GM19239 (cell line): Measurements from ENCODE around the gene PPP2R5C.

ENCODE experiments used
- DNase-seq: peaks from one replicate; pipeline ENCODE4 v3.0.0; 2011; ENCODE audit warnings: low spot score; ENCODE audit not compliant: insufficient read length
- FAIRE-seq: peaks from 2 replicates; lab custom pipeline; 2011; peaks lifted over from hg19 to GRCh38; lab: Jason Lieb, UNC

The PPP2R5C gene

DNA sequence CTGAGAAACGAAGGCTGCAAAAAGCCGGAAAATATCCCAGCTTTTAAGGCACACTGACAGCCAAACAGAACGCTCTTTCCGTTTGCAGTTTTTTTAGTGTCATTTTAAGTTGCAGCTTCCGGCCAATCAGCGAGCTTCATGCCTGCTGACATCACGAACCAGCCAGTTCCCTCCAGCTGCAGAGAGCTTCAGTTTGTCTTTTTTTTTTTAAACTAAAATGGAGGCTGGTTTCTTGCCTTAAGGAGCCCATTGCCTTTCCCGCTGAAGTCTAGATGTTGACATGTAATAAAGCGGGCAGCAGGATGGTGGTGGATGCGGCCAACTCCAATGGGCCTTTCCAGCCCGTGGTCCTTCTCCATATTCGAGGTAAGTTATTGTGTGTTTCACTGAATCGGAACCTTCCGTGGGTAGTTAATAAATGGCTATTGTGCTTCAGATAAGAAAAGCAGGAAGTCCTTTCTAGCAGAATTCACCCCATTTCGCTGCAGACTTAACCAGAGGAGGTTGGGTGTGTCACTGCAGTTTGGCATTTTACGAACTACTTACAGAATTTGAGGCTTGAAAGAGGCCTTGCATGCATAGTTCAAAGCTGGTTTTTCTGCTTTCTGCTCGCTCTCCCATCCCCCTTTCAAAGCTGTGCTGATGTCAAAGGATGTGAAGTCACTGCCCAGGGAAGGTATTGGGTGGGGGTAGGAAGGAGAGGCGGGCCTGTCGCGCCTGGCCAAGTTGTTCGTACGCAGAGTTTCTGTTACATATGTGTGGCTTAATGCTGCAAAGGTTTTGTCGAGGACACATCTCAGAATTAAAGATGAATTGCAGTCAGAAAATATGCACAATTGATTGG, 48.4 kb downstream of the PPP2R5C start:
- DNase-seq, result peak; percentile 65
- FAIRE-seq, result peak; percentile 99

DNA sequence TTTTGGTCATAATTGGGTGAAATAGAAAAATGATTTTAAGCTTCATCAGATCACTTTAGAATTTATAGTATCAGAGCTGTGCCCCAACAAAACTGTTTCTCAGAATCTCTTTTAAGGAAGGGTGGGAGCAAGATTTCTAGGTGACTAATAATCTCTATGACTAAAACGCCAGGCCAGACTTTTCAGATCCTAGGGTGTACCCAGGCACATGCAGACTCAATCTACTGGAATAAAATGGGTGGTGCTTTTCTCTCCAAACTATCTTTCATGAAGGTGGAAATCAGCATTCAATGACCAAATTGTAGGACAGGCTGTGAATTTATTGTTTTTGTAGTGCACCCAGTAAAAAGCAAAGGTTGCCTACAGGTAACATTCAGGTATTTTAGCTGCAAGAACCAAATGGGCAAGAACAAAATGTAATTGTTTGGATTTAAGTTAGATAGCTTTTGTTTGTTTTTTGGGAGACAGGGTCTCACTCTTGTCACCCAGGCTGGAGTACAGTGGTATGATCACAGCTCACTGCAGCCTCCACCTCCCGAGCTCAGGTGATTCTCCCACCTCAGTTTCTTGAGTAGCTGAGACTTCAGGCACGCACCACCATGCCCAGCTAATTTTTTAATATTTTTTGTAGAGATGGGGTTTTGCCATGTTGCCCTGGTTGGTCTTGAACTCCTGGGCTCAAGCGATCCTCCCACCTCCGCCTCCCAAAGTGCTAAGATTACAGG, 49.5 kb downstream of the PPP2R5C start:
- FAIRE-seq (peak; percentile 49), DNase-seq (no peak)

DNA sequence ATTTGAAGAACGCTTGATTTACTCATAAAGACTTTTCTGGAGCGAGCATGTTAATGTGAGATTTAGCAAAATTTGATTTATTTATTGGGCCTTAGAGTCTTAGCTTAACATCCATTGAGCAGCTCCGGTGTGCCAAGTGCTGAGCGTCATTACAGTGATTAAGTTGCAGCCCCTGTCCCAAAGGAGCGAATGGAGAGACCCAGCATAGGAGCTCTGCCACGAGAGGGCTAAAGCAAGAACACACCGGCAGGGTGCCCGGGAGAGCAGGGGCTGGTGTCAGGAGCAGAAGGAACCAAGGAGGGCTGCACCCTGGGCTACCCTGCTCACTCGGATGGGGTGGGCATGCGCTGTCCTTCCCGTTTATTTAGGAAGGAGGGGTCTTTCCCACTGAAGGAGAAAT, 50.6 kb downstream of the PPP2R5C start:
- FAIRE-seq, result peak; percentile 26

DNA sequence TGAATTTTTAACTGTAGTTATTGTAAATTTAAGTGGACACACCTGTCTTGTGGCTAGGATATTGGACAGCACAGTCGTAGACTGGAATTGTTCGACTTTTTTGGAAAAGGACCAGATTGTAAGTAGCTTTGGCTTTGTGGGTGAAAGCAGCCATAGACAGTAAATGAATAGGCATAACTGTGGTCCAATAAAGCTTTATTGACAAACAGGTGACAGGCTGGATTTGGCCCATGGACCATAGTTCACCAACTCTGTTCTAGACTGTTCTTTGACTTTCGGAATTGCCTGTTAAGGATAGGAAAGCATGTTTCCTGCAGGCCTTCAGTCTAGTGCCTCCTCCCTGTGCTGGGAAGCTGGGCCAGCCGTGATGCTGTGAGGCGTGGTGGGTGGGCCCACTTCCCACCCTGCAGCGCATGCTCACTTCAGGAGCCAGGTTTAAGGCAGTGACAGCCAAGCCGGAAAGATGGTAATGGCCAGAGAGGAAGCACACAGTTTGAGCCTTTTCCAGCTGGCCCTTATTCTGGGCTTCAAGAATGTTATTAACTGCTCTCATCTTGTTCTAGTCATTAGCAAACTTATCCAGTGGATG, 51.8 kb downstream of the PPP2R5C start:
- FAIRE-seq (no peak), DNase-seq (no peak)

More for the DNA sequence above, 50.6 kb downstream of the PPP2R5C start:
- DNase-seq, result no peak

DNA sequence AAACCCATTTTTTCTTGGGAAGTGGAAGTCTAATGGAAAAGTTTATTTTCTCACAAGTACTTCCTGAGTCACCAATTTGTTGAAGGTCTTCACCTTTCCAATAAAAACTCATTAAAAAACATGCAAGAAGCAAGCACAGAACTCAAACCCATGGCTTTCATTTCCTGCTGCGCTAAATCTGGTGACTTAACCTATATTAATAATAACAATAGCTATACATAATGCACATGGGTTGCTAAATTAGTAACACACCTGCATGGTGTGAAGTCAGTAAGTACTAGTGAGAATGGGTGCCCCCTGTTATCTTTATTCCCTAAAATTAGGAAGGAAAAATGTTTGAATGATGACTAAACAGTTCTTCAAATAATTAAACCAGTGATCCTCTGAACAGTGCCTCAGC, 52.3 kb downstream of the PPP2R5C start:
- no peak for DNase-seq
- no peak for FAIRE-seq

DNA sequence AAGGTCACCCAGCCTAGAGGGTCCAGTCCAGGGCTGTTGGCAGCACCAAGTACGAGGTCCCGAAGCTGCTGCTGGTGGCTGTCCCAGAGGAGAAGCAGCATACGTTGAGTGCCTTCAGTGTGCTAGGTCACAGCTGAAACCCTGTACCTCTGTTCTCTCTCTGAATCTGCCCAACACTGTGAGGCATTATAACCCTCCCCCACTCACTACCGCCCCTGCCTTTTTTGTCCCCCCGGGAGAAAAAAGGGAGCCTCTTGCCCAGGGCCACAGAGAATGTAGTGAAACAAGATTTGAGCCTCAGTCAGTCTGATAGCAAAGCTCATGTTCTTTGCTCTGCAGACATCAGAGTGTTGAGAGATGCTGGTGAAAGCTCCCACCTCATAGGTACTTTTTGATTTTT, 53.4 kb downstream of the PPP2R5C start:
- FAIRE-seq, result no peak
- DNase-seq, result no peak

DNA sequence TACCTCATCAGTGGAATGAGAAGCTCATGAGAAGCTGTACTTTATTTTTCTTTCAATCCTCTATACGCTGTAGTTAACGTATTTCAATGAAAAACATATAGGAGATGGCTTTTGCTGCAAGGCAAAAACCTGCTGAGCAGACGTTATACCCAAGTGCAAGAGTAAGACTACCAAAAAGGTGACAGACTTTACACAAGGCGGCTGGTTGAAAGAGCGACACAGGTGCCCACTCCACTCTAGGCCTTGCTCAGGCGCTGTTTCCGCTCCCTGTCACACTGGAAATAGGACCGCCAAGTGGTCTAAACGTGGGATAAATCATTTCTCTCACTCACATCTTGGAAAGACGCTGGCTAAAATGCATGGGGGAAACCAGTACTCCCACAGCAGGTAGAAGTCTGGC, 54.5 kb downstream of the PPP2R5C start:
- FAIRE-seq (no peak), DNase-seq (no peak)

DNA sequence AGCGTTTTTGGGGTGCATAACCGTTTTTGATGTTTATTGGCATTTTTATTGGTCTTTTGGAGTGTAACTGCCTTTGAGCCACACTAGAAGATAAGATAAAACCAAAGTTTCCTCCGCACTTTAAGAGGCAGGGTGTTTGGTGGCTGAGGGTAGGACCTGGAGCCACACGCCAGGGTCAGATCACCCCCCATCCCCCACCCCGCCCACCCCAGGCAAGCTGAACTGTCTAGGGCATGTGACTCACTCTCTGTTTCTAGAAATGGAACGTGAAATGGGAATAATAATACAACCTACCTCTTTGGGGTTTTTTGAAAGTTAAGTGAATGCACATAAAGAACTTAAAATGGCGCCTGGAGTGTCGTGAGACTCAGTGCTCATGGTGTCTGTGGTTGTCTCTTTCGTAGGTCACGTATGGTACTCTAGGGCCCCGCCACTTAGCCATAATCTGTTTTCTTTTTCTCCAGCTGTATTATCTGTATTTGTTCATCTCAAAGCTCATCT, 56.0 kb downstream of the PPP2R5C start:
- no peak for DNase-seq
- FAIRE-seq, result no peak

DNA sequence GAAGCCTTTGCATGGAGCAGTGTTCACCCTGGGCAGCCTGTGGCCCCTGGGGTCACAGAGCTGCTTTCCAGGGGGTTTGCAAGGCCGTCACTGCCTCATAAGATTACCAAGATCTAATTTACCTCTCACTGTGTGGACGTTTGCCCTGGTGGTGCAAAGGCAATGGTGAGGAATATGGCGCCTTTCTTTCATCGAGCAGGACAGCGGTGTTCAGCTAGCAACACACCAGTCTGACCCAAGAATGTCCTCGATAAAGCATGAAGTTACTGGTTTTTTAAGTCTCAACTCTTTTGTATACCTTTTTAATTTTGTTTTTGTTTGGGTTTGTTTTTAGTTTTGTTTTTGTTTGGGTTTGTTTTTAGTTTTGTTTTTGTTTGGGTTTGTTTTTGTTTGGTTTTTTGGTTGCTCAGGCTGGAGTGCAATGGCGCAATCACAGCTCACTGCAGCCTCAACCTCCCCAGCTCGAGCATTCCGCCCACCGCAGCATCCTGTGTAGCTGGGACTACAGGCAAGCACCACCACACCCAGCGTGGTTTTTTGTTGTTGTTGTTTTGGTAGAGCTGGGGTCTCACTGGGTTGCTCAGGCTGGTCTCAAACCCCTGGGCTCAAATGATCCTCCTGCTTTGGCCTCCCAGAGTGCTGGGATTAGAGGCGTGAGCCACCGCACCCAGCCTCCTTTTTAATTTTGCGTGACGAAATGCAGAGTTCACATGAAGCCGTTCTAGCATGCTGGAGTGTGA, 57.9 kb downstream of the PPP2R5C start:
- DNase-seq, result no peak
- FAIRE-seq, result no peak

DNA sequence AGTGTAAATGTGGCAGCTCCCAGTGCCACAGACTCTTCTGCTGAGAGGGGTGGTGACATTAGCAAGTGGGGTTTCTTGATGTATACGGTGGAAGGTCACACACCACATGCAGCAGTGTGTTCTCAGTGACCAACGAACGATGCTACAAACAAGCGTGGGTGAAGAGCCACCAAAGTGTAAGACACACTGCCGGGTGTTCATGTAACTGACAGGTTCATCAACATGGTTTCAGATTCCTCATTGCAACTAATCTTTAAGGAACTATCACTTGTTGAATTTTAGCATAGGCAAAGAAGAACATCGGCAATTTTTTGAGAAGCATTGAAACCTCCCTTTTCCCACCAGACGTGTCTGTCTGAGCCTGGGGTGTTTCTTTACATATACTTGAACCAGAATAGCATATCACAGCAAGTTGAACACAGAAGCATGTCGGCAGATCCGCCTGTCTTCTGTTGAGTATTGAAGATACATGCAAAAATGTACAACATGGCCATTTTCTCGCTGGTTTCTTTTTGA, 58.8 kb downstream of the PPP2R5C start:
- DNase-seq (no peak), FAIRE-seq (peak; percentile 94)

DNA sequence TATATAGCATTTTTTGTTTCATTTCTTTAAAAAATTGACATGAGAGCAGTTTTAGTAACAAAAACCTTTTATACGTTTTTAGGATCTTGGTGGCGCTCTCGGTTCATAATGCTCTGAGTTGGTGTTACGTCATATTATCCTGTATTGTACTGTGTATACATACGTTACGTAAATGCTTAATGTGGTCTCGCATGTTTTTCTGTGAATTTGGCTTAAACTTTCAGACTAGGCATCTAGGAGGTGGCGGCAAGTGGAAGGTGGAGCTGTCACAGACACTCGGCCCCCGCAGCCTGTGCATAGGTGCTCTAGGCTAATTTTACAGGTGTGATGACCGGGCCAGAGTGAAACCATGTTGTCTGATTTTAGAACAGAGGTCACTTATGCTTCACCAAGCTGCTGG, 60.0 kb downstream of the PPP2R5C start:
- FAIRE-seq (peak; percentile 45), DNase-seq (no peak)

DNA sequence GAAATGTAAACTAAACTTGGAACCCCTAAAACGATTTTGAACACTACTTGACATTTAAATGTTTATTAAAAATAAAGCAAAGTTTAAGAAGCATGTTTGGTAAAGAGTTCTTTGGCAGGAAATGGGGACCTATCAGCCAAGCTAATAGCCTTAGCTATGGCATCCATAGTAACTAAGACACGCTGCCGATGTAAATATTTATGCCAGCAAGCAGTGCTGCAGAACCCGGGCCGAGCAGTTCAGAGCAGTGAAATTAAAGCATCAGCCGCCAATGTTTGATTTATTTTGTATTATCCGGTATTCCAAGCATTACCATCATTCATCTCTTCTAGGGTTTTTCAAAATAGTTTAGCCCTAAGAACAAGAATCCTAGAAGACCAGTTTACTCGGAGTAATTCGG, 61.6 kb downstream of the PPP2R5C start:
- no peak for FAIRE-seq
- DNase-seq, result no peak

DNA sequence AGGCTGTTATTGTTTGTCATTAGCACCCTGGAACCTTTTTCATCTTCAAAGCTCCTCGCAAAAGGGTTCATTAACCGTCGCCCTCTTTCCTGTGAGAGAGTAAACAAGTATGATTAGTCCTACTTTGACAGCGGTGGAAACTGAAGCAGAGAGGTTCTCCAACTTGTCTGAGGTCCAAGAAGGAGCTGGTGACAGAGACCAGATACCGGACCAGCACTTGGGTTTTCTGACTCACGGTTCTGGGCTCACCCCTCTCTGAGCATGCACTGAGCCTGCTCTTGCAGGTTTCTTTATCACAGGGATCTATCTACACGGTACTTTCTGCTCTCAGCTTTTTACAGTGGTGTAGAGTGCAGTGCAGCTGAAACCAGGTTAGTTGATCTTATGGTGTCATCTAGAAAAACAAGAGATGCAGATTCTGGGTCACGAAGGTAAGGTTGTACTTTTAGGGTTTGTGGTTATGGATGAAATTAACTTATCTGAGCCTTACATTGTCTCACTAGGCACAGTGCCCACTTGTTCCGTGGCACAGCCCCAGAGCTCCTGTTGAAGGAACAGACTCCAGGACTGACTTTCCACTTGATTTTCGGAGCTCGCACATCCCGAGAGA, 62.1 kb downstream of the PPP2R5C start:
- DNase-seq (no peak), FAIRE-seq (peak; percentile 89)

DNA sequence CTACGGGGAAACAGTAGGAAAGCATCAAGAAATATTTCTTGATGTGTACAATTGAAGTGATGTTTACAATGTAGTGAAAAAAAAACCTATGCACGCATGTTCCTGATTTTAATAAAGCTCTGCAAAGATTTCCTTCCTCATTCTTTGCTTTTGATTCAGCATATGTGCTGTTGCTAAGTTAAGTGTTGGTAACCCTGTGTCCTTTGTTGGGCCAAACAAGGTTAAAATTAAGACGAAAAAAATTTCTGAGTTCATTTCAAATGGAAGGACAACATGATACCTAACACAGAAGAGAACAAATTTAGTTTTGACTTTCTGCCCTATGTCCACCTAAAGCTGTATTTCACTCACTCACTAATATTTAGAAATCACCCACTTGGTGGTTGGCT, 62.8 kb downstream of the PPP2R5C start:
- DNase-seq (no peak), FAIRE-seq (no peak)

DNA sequence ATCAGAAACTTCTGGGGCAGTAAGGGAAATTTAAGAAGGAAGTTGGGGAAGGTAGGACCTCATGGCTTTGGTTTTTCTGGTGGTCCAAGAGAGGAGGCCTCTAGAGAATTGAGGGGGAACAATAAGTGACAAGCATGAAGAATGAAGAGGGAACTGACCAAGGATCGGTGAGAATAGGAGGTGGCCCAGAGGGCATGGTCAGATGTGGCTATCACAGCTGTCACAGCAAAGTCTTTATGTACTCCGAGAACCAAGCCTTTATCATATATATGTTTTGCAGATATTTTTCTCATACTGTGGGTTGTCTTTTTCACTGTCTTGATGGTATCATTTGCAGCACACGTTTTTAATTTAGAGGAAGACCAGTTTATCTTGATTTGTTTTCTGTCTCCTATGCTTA, 64.3 kb downstream of the PPP2R5C start:
- peak; percentile 84 for FAIRE-seq
- no peak for DNase-seq

DNA sequence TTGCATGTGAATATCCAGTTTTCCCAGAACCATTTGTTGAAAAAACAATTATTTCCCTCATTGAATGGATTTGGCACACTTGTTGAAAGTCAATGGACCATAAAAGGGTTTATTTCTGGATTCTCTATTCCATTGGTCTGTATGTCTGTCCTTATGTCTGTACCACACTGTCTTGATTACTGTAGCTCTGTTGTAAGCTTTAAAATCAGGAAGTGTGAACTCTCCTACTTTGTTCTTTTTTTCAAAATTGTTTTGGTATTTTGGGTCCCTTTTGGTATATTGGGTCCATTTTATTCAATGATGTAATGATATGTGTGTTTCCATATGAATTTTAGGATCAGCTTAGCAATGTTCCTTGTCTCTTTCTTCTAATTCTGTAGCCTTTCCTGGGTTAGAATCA, 64.8 kb downstream of the PPP2R5C start:
- DNase-seq, result no peak
- FAIRE-seq, result no peak

DNA sequence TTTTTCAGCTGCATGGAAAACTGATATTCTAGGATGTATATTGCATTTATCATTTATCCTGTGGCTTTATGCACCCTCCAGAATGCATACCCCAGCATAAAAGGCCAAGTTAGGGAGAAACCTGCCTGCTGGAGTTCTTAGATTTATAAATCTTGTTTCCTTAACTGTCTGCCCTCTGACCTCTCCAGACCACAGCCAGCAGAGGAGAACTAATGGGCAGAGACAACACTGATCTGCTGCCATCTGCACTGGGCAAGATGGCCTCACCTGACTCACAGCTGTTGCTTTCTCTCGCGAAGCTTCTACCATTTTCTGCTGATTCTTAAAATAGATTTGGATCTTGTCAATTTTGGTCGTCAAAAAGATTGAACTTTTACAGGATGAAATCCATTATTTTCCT, 65.8 kb downstream of the PPP2R5C start:
- no peak for DNase-seq
- FAIRE-seq, result no peak

DNA sequence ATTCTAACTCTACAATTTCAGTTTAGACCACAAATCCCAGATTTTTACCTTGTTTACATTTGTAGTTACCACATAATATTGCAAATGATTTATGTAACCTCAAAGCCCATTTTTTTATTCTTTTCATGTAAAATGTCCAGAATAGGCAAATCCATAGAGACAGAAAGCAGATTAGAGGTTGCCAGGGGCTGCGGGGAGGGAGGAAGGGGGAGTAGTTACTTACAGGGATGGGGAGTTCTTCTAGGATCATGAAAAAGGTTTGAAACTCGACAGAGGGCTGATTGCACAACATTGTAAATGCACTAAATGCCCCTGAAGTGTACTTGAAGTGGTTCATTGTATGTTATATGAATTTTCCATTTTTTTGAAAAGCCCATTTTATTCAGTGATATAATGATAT, 66.5 kb downstream of the PPP2R5C start:
- DNase-seq (no peak), FAIRE-seq (no peak)

DNA sequence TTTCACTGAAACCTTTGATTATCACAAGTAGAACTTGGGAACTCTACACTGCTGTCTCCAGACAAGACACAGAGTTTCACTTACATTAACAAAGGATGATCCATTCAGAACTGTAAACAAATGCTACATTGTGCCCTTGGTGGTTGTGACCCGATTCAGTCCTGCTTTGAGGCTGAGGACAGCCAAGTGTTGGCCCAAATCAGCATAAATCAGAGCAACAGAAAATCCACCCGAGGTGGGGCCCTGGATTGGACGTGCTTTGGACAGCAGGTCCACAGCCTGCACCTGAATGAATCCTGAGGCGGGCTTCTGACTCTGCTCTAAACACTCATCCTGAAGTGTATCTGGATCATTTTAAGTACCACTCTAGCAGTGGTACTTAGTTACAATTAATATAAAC, 68.8 kb downstream of the PPP2R5C start:
- DNase-seq (no peak), FAIRE-seq (no peak)

DNA sequence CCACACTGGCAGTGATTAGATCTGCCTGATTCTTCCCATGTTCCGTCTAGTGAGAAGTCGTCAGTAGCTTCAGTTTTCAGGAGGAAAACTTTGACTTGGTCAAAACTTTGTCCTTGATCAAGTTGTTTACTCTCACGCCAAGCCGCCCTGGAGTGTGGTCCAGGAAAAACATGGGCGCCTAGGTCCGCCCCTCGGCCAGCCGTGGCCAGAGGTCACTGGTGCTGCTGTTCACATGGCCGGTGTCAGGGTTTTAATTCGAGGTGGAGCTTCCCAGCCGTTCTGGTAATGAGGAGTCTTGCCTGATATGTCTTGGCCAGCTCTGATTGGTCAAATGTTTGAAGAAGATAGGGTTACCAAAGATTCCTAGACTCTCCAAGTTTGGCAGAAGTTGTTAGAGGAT, 71.5 kb downstream of the PPP2R5C start:
- no peak for FAIRE-seq
- DNase-seq, result no peak
